H1 (cell line): ENCODE data around the gene SNX12. TPM values are rescaled to one million over a fixed set of nuclear protein-coding genes. Genes with fewer than 3 reads are reported as not detected.

Experiments
- CTCF ChIA-PET: fragments of 300-600 bp; sonication (Branson Sonifier 250); formaldehyde crosslinking; loops from one replicate; lab custom pipeline; 2021; ENCODE audit not compliant: partially characterized antibody; lab: Charles Lee
- POLR2A ChIA-PET: fragments of 300-600 bp; sonication (Branson Sonifier 250); formaldehyde crosslinking; loops from one replicate; lab custom pipeline; 2021; ENCODE audit warnings: inconsistent platforms; ENCODE audit not compliant: partially characterized antibody; lab: Charles Lee
- DNase-seq, 2 experiments: peaks; one replicate each; pipeline versions ENCODE4 v3.0.0 to v3.0.0-alpha.2; 2010 to 2022; ENCODE audit warnings: low spot score in 2 of 2, low read depth in 1 of 2, mixed read lengths in 1 of 2
- FAIRE-seq: peaks from 2 replicates; lab custom pipeline; 2011; peaks lifted over from hg19 to GRCh38; lab: Jason Lieb, UNC
- H2AFZ ChIP-seq: 2 replicates; pipeline ENCODE4 v1.8.1; 2012; ENCODE audit warnings: low read length, inconsistent platforms
- H2AK5ac ChIP-seq: 2 replicates; pipeline ENCODE4 v1.6.1; 2013; ENCODE audit warnings: low read depth, low read length
- H2BK120ac ChIP-seq: replicated peaks from 2 replicates; pipeline ENCODE3; 2013; ENCODE audit warnings: low read depth, low read length, inconsistent platforms
- H2BK12ac ChIP-seq: 2 replicates; pipeline ENCODE4 v1.6.1; 2013; ENCODE audit warnings: low read depth, low read length
- H2BK15ac ChIP-seq: 2 replicates; pipeline ENCODE4 v1.6.1; 2013; ENCODE audit warnings: low read length
- H2BK20ac ChIP-seq: 2 replicates; pipeline ENCODE4 v1.6.1; 2013; ENCODE audit warnings: low read length
- H2BK5ac ChIP-seq: 2 replicates; pipeline ENCODE4 v1.6.1; 2013; ENCODE audit warnings: low read depth, low read length
- H3K14ac ChIP-seq: 2 replicates; pipeline ENCODE4 v1.6.1; 2013; ENCODE audit warnings: inconsistent platforms; ENCODE audit not compliant: insufficient read length
- H3K18ac ChIP-seq: 2 replicates; pipeline ENCODE4 v1.6.1; 2013; ENCODE audit warnings: low read length; ENCODE audit errors: extremely low read depth
- H3K23ac ChIP-seq: 2 replicates; pipeline ENCODE4 v1.6.1; 2013; ENCODE audit warnings: inconsistent platforms; ENCODE audit not compliant: insufficient read length
- H3K23me2 ChIP-seq: 2 replicates; pipeline ENCODE4 v1.6.1; 2013; ENCODE audit warnings: low read depth, low read length
- H3K27ac ChIP-seq: 2 replicates; pipeline ENCODE4 v1.6.1; 2011; ENCODE audit warnings: low read depth, low read length, inconsistent platforms
- H3K27me3 ChIP-seq, 4 experiments: replicated peaks in 1 of 4; 1 replicate in 1 of 4; 2 replicates in 3 of 4; pipeline versions ENCODE4 v1.6.1 to v1.8.1; 2011 to 2013; ENCODE audit warnings: low read length in 3 of 4, mild to moderate bottlenecking in 3 of 4, inconsistent platforms in 2 of 4, mixed read lengths in 2 of 4, moderate library complexity in 1 of 4; ENCODE audit not compliant: control insufficient read depth in 3 of 4, insufficient read depth in 3 of 4; ENCODE audit errors: extremely low read depth in 1 of 4
- H3K36me3 ChIP-seq, 4 experiments: 2 replicates each; pipeline versions ENCODE4 v1.6.1 to v1.8.1; 2011 to 2013; ENCODE audit warnings: mild to moderate bottlenecking in 4 of 4, low read length in 3 of 4, moderate library complexity in 2 of 4, control low read depth in 1 of 4, inconsistent platforms in 1 of 4; ENCODE audit not compliant: insufficient read depth in 4 of 4, control insufficient read depth in 2 of 4
- H3K4ac ChIP-seq: replicated peaks from 2 replicates; pipeline ENCODE3; 2013; ENCODE audit warnings: low read length, low read depth, mixed read lengths, inconsistent platforms; ENCODE audit not compliant: insufficient read length
- H3K4me1 ChIP-seq, 4 experiments: replicated peaks in 1 of 4; 1 replicate in 1 of 4; 2 replicates in 3 of 4; pipeline versions ENCODE4 v1.6.1 to v1.8.1; 2011 to 2013; ENCODE audit warnings: low read length in 3 of 4, inconsistent platforms in 2 of 4, mixed read lengths in 1 of 4; ENCODE audit not compliant: insufficient read depth in 4 of 4, control insufficient read depth in 3 of 4
- H3K4me2 ChIP-seq, 2 experiments: 2 replicates each; pipeline versions ENCODE4 v1.6.1 to v1.8.1; 2011 to 2013; ENCODE audit warnings: low read depth in 2 of 2, low read length in 2 of 2, control low read depth in 1 of 2, inconsistent platforms in 1 of 2, mild to moderate bottlenecking in 1 of 2; ENCODE audit not compliant: insufficient read depth in 1 of 2
- H3K4me3 ChIP-seq, 4 experiments: fragments of 200-600, 300-600 bp in 1 of 4; sonication (generic), shearing (Covaris generic), sonication (Bioruptor Twin) in 1 of 4; 2 replicates each; pipeline versions ENCODE4 v1.5.1 to v1.8.1; 2011 to 2016; ENCODE audit warnings: low read length in 4 of 4, low read depth in 3 of 4, control low read depth in 2 of 4, inconsistent platforms in 2 of 4, mild to moderate bottlenecking in 2 of 4, mixed read lengths in 1 of 4, moderate library complexity in 1 of 4; ENCODE audit not compliant: insufficient read depth in 2 of 4; ENCODE audit errors: extremely low read depth in 1 of 4
- H3K56ac ChIP-seq: replicated peaks from 2 replicates; pipeline ENCODE3; 2013; ENCODE audit warnings: low read depth, mild to moderate bottlenecking, mixed read lengths, low read length, inconsistent platforms; ENCODE audit not compliant: insufficient read length
- H3K79me1 ChIP-seq: 2 replicates; pipeline ENCODE4 v1.6.1; 2013; ENCODE audit warnings: low read depth, low read length, control low read depth
- H3K79me2 ChIP-seq, 2 experiments: 2 replicates each; pipeline versions ENCODE4 v1.6.1 to v1.8.1; 2012 to 2013; ENCODE audit warnings: low read length in 2 of 2, mild to moderate bottlenecking in 2 of 2, inconsistent platforms in 1 of 2; ENCODE audit not compliant: insufficient read depth in 2 of 2, control insufficient read depth in 1 of 2
- H3K9ac ChIP-seq, 4 experiments: replicated peaks in 1 of 4; 1 replicate in 1 of 4; 2 replicates in 3 of 4; pipeline versions ENCODE4 v1.6.1 to v1.8.1; 2011 to 2013; ENCODE audit warnings: low read depth in 3 of 4, low read length in 3 of 4, control low read depth in 2 of 4, mild to moderate bottlenecking in 2 of 4, moderate library complexity in 2 of 4, inconsistent platforms in 1 of 4; ENCODE audit errors: extremely low read depth in 1 of 4
- H3K9me3 ChIP-seq, 2 experiments: 2 replicates each; pipeline versions ENCODE4 v1.6.1 to v1.8.1; 2012 to 2013; ENCODE audit warnings: mild to moderate bottlenecking in 2 of 2, moderate library complexity in 2 of 2, control low read depth in 1 of 2, inconsistent platforms in 1 of 2, low read depth in 1 of 2, low read length in 1 of 2, mixed read lengths in 1 of 2; ENCODE audit not compliant: insufficient read depth in 2 of 2
- H4K20me1 ChIP-seq, 2 experiments: replicated peaks in 1 of 2; 2 replicates each; pipeline versions ENCODE3 to v1.8.1; 2011 to 2013; ENCODE audit warnings: inconsistent platforms in 2 of 2, low read length in 2 of 2, mild to moderate bottlenecking in 1 of 2; ENCODE audit not compliant: insufficient read depth in 2 of 2, control insufficient read depth in 1 of 2
- H4K5ac ChIP-seq: 2 replicates; pipeline ENCODE4 v1.6.1; 2013; ENCODE audit warnings: low read length, low read depth, mixed read lengths, inconsistent platforms; ENCODE audit not compliant: insufficient read length
- H4K8ac ChIP-seq: 2 replicates; pipeline ENCODE4 v1.8.0; 2013; ENCODE audit warnings: mild to moderate bottlenecking, moderate library complexity, low read length, inconsistent platforms; ENCODE audit not compliant: insufficient read depth; ENCODE audit errors: extremely low read depth
- H4K91ac ChIP-seq: replicated peaks from 2 replicates; pipeline ENCODE3; 2013; ENCODE audit warnings: low read length, mixed read lengths, inconsistent platforms; ENCODE audit not compliant: insufficient read length
- ASH2L ChIP-seq: fragments of 200-600, 300-600 bp; sonication (generic); IDR thresholded peaks from one replicate; pipeline ENCODE4 v1.7.1; 2017; ENCODE audit warnings: low read length
- CBX8 ChIP-seq: fragments of 300-800, 300-1000 bp; sonication (generic); IDR thresholded peaks from 2 replicates; pipeline ENCODE4 v1.7.1; 2016; ENCODE audit warnings: low read depth, low read length, borderline replicate concordance
- CEBPB ChIP-seq: IDR thresholded peaks from 2 replicates; pipeline ENCODE4 v1.6.1; 2012; ENCODE audit warnings: low read depth, low read length
- CHD2 ChIP-seq: IDR thresholded peaks from 2 replicates; pipeline ENCODE4 v1.6.1; 2012; ENCODE audit warnings: low read length, improper control_type of control experiment
- E2F6 ChIP-seq: IDR thresholded peaks from 2 replicates; pipeline ENCODE4 v1.6.1; 2012; ENCODE audit warnings: inconsistent platforms
- PHF8 ChIP-seq: fragments of 200-600 bp; sonication (generic); conservative IDR thresholded peaks from 2 replicates; pipeline ENCODE4 v1.7.1; 2012; ENCODE audit warnings: low read depth, mild to moderate bottlenecking, inconsistent platforms, low read length, moderate library complexity
- RAD21 ChIP-seq, 2 experiments: IDR thresholded peaks in 1 of 2; conservative IDR thresholded peaks in 1 of 2; 2 replicates each; pipeline ENCODE4 v1.6.1; 2011; ENCODE audit warnings: low read depth in 2 of 2, low read length in 2 of 2, improper control_type of control experiment in 1 of 2, inconsistent platforms in 1 of 2, mild to moderate bottlenecking in 1 of 2, moderate library complexity in 1 of 2
- RFX5 ChIP-seq: IDR thresholded peaks from 2 replicates; pipeline ENCODE4 v1.6.1; 2011; ENCODE audit warnings: low read depth, low read length, improper control_type of control experiment, borderline replicate concordance
- SIN3A ChIP-seq, 2 experiments: IDR thresholded peaks in 1 of 2; conservative IDR thresholded peaks in 1 of 2; 2 replicates each; pipeline ENCODE4 v1.6.1; 2011 to 2012; ENCODE audit warnings: low read length in 2 of 2, improper control_type of control experiment in 1 of 2, low read depth in 1 of 2, mild to moderate bottlenecking in 1 of 2
- SP1 ChIP-seq: IDR thresholded peaks from 2 replicates; pipeline ENCODE4 v1.6.1; 2011; ENCODE audit warnings: low read depth, low read length
- SP2 ChIP-seq: IDR thresholded peaks from 2 replicates; pipeline ENCODE4 v1.6.1; 2012; ENCODE audit warnings: mild to moderate bottlenecking, low read length, inconsistent platforms
- TAF7 ChIP-seq: optimal IDR thresholded peaks from 2 replicates; pipeline ENCODE3; 2011; ENCODE audit warnings: low read depth, mild to moderate bottlenecking, inconsistent platforms, low read length, moderate library complexity, borderline replicate concordance
- TEAD4 ChIP-seq: IDR thresholded peaks from 2 replicates; pipeline ENCODE4 v1.6.1; 2012; ENCODE audit warnings: low read depth, low read length, inconsistent platforms, mixed read lengths
- WGBS, 2 experiments: shearing (Covaris generic) in 1 of 2; methylation state at CpG; one replicate each; pipeline versions ENCODE4 v1.1.6 to v1.1.7; 2013 to 2015; ENCODE audit warnings: low lambda C conversion rate in 2 of 2, mixed read lengths in 2 of 2, inconsistent platforms in 1 of 2, low coverage in 1 of 2, missing lambda C conversion rate in 1 of 2; ENCODE audit not compliant: insufficient replicate concordance in 2 of 2, insufficient coverage in 1 of 2, insufficient read length in 1 of 2; ENCODE audit errors: extremely low coverage in 1 of 2, missing lambda C conversion rate in 1 of 2; 5-methylcytosine and 5-hydroxymethylcytosine counted together
- polyA plus RNA-seq, 7 experiments: library from polyadenylated mRNA; depleted of rRNA in 3 of 7; stranded (reverse) in 5 of 7; unstranded in 2 of 7; fragments of >200 nt in 5 of 7; fragments of 200-250 nt in 2 of 7; gene quantifications; 1 replicate in 5 of 7; 2 replicates in 1 of 7; 4 replicates in 1 of 7; pipeline versions ENCODE4 v1.2.1 to v1.2.3, GENCODE V29; 2011 to 2013; ENCODE audit warnings: missing spikeins in 2 of 7, mixed read lengths in 2 of 7
- total RNA-seq: library from RNA; stranded (reverse); fragmentation: NEBNext Ultra II Directional; extraction: Animal tissue kit (Norgen Biotek cat#: 25700); gene quantifications from 2 replicates; pipeline ENCODE4 v1.2.1, GENCODE V29; 2021

Gene SNX12
- total and polyA plus RNA-seq, 2 of the 8 experiments (the other 6 are each of a cell fraction or from before 2014, with no cell fraction given), result 72.1 to 74.2 TPM

GRCh38 chrX:71067712-71068043 lies 456 bp downstream of the SNX12 start:
- no peak overlapping the region for H2BK15ac ChIP-seq
- no peak overlapping the region for H3K23ac ChIP-seq
- peak overlapping the region; percentile 40 to 75 (median 56) for H3K9ac ChIP-seq
- H3K9me3 ChIP-seq, result no peaks in the 10 kb centered on the region
- FAIRE-seq, result no peak
- H4K8ac ChIP-seq, result no peak overlapping the region
- no peak overlapping the region for H3K14ac ChIP-seq
- no peaks in the 10 kb centered on the region for H3K27me3 ChIP-seq
- H4K5ac ChIP-seq, result peak overlapping the region; percentile 16
- ChIA-PET CTCF (interaction anchor here (0.6 to 1.5 kb wide), 3 partner anchors 18 to 62 kb away, joined by 3 read pairs; no protein-coding TSS in a partner anchor), POLR2A (interaction anchor here (0.5 to 1.4 kb wide), 7 partner anchors 9 to 157 kb away, joined by 3 to 9 read pairs (median 3); partner anchors contain the start of gene MED12)
- H3K4me3 ChIP-seq, result peak overlapping the region; percentile 47 to 98 (median 85)
- H4K20me1 ChIP-seq, result no peaks in the 10 kb centered on the region
- H3K79me1 ChIP-seq, result no peaks in the 10 kb centered on the region
- no peak overlapping the region for H2AK5ac ChIP-seq
- H3K23me2 ChIP-seq, result no peaks in the 10 kb centered on the region; the same call in 1 of the 2 replicates
- H3K4ac ChIP-seq, result no peak overlapping the region
- H2AFZ ChIP-seq, result no peak overlapping the region
- no peak overlapping the region for H2BK5ac ChIP-seq
- WGBS, 2 experiments, result 8% methylated on average over 4 of the region's 10 CpGs; no CpG with 5 or more reads in 1 of the 2 experiments
- no peak overlapping the region for H2BK12ac ChIP-seq
- H3K18ac ChIP-seq, result no peak overlapping the region; the same call in 1 of the 2 replicates
- H3K4me1 ChIP-seq, result no peaks in the 10 kb centered on the region; a peak in 2 of 7 replicates
- H3K79me2 ChIP-seq, result peaks cover 0 to 34% of the 10 kb centered on the region in 2 experiments; a peak in 3 of 4 replicates
- no peak for DNase-seq
- H3K56ac ChIP-seq, result no peak overlapping the region
- peaks cover 0 to 3% (median under 1%) of the 10 kb centered on the region in 4 experiments; a peak in 1 of 8 replicates for H3K36me3 ChIP-seq
- peak overlapping the region; percentile 62 to 89 for H3K4me2 ChIP-seq
- H4K91ac ChIP-seq, result no peak overlapping the region
- H2BK120ac ChIP-seq, result no peak overlapping the region
- no peak overlapping the region for H2BK20ac ChIP-seq
- H3K27ac ChIP-seq, result peak overlapping the region; percentile 56; the same call in 1 of the 2 replicates
- no peak for TF ChIP-seq PHF8
- TF ChIP-seq TAF7, result no peak
- TF ChIP-seq SP1, result no peak
- no peak for TF ChIP-seq E2F6
- TF ChIP-seq SIN3A (conservative IDR thresholded peaks at IDR 0.05 in 1 of 2, IDR thresholded peaks at IDR 0.05 in 1 of 2; ENCODE audit: low read depth in 1 of 2, low read length in 2 of 2), result 0 out of 4 replicates have a peak, but pooled peaks of 1 of the 2 experiments have one; percentile 12
- TF ChIP-seq TEAD4, result no peak
- TF ChIP-seq RAD21 (IDR thresholded peaks at IDR 0.05 in 1 of 2, conservative IDR thresholded peaks at IDR 0.05 in 1 of 2; ENCODE audit: low read depth in 2 of 2, low read length in 2 of 2), result no peak
- no peak for TF ChIP-seq ASH2L
- no peak for TF ChIP-seq CEBPB
- TF ChIP-seq SP2, result no peak
- TF ChIP-seq CBX8, result no peak
- TF ChIP-seq CHD2, result no peak
- no peak for TF ChIP-seq RFX5
